Cerebellar cortex (tissue), 1 donor: ENCODE data around the gene APPBP2.

Source experiments
- DNase-seq: peaks from one replicate; pipeline ENCODE4 v3.0.0-alpha.2; 2015; ENCODE audit warnings: low spot score

APPBP2 gene

DNA sequence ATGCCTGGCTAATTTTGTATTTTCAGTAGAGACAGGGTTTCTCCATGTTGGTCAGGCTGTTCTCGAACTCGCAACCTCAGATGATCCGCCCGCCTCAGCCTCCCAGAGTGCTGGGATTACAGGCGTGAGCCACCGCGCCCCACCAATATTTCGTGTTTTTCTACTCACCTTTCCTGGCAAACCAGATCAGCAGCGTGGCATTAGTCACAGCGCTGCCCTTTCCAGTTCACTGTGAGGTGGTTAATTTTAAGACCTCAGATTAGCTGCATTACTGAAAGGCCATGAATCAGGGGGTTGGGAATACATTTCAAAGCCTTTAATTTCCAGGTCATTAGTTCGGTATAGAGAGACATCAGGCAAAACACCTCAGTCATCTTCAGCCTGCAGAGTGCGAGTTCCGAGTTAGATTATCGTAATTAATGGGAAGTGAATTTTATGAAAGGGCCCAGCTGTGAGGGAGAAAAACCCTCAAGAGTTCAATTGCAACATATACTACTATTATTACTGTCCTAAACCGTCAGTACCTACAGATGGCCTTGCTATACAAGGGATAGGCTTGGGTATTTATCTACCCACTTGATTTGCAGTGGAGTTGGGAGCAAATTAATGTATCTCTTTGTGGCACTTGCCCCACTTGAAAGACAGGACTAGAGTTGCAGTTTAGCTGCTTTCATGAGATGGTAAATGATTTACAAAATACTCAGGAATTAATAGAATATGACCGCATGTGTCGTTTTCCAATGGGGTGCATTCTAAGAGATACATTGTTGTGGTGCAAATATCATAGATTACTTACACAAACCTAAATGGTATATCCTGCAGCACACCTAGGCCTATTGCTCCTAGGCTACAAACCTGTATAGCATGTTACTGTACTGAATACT lies 132.0 kb downstream of the APPBP2 start:
- DNase-seq, result no peak
